Measurements from ENCODE around the gene SCAP.

The SCAP gene

DNA sequence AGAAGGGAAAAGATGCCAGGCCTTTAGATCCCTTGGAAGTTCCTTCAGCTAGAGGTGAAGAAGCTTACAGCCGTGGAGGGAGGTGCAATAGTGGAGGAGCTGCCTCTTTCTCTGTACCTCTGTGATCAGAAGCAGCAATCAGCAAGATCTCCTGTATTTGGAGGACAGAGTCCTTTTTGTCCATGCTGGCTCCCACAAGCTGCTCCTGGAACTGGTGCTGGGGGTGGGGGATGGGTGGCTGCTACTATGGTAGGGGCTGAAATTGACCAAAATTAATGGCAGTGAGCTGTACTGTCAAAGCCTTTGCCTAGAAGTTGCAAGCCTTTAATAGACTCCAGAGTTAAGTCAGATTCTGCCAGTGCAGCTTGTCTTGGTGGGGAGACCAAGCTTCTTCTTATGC lies 76.7 kb downstream of the SCAP start:
- Histone ChIP-seq H3K36me3 (ENCODE audit: insufficient read depth, low read length) (no peaks in the 10 kb centered on the region), H3K9me3 (ENCODE audit: low read depth, low read length) (no peaks in the 10 kb centered on the region)
- DNase-seq (ENCODE audit: low read depth, low spot score) = no peak

DNA sequence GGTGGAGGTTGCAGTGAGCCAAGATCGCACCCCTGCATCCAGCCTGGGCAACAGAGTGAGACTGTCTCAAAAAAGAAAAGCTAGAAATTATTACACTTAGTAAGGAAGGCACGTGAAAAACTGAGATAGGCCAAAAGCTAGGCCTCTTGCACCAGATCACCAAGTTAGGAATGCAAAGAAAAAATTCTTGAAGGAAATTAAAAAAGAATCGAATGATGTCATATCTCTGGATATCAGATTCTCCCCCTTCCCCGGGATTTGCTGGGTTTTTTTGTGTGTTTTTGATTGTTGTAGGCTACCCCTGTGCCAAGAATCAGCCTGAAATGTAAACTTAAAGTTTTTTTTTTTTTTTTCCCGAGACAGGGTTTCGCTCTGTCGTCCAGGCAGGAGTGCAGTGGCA lies 77.5 kb downstream of the SCAP start:
- DNase-seq (ENCODE audit: low read depth, low spot score) = no peak
- Histone ChIP-seq H3K36me3 (ENCODE audit: insufficient read depth, low read length) (no peaks in the 10 kb centered on the region), H3K4me3 (no peak overlapping the region), H3K9me3 (ENCODE audit: low read depth, low read length) (no peaks in the 10 kb centered on the region), H3K9ac (ENCODE audit: insufficient read length) (no peak overlapping the region), H3K27ac (no peak overlapping the region)
- TF ChIP-seq EZH2 (IDR thresholded peaks at IDR 0.05) = no peak
- TF ChIP-seq FOXP2 (optimal IDR thresholded peaks at IDR 0.05; ENCODE audit: control extremely low read depth, extremely low read length, insufficient read depth) = no peak

More for the DNA sequence above, 76.7 kb downstream of the SCAP start:
- Histone ChIP-seq H3K27ac (no peak overlapping the region), H3K4me3 (no peak overlapping the region), H3K9ac (ENCODE audit: insufficient read length) (no peak overlapping the region)
- TF ChIP-seq POLR2AphosphoS5 (IDR thresholded peaks at IDR 0.05; ENCODE audit: borderline replicate concordance, low read depth, low read length) = no peak
- no peak for TF ChIP-seq EZH2 (IDR thresholded peaks at IDR 0.05)
- TF ChIP-seq FOXP2 (optimal IDR thresholded peaks at IDR 0.05; ENCODE audit: control extremely low read depth, extremely low read length, insufficient read depth) = no peak

DNA sequence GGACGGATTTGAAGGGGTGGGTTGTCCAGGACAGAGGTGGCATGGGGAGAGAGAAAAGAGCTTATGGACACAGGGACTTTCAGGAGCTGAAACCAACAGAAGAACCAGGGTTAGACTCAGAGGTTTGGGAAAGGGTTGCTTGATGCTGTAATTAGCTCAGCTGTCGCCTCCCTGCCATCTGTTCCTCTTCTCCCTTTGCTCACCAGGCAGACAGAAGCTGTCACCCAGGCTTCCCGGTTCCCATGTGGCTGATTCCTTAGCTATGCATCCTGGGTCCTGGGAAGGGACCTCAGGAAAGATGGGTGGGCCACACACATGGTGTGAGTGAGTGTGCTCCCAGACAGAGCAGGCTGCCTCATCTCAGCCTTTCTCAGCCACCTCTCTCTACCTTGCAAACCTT lies 80.9 kb downstream of the SCAP start:
- Histone ChIP-seq H3K36me3 (ENCODE audit: insufficient read depth, low read length) (no peaks in the 10 kb centered on the region), H3K4me3 (no peak overlapping the region), H3K27ac (no peak overlapping the region), H3K9ac (ENCODE audit: insufficient read length) (no peak overlapping the region), H3K9me3 (ENCODE audit: low read depth, low read length) (no peaks in the 10 kb centered on the region)
- no peak for DNase-seq (ENCODE audit: low read depth, low spot score)
- TF ChIP-seq EZH2 (IDR thresholded peaks at IDR 0.05) (no peak), FOXP2 (optimal IDR thresholded peaks at IDR 0.05; ENCODE audit: control extremely low read depth, extremely low read length, insufficient read depth) (no peak), POLR2AphosphoS5 (IDR thresholded peaks at IDR 0.05; ENCODE audit: borderline replicate concordance, low read depth, low read length) (no peak)

DNA sequence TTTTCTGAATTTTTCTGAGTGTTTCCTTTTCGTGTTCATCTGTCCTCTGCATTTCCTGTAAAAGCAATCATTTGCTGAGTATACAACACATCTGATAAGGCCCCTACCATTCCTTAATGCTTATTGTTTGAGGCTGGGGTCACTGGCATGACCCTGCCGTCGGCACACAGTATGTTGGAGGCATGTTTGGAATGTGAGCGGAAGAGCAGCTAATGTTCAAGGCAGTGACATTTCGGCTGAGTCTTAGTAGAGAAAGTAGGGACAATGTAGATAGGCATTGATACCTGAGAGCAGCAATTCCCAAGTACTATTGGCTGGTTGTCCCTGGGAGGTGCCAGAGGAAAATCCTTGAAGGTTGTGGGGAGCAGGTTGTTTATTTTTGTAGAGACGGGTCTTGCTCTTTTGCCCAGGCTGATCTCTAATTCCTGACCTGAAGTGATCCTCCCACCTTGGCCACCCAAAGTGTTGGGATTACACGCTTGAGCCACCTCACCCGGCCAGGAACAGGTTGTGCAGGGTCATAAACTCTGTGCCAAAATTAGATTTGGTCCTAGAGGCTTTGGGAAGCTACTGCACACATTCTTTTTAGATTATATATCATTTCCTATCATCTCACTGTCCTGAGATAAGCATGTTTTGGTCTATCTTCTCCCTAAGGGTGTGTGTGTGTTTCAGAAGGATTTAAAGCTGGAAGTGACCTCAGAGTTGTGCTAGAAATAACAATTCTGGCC lies 81.4 kb downstream of the SCAP start:
- Histone ChIP-seq H3K9ac (ENCODE audit: insufficient read length) (no peak overlapping the region), H3K36me3 (ENCODE audit: insufficient read depth, low read length) (no peaks in the 10 kb centered on the region), H3K4me3 (no peak overlapping the region), H3K27ac (no peak overlapping the region), H3K9me3 (ENCODE audit: low read depth, low read length) (no peaks in the 10 kb centered on the region)
- TF ChIP-seq EZH2 (IDR thresholded peaks at IDR 0.05) = no peak
- TF ChIP-seq POLR2AphosphoS5 (IDR thresholded peaks at IDR 0.05; ENCODE audit: borderline replicate concordance, low read depth, low read length) = no peak
- no peak for TF ChIP-seq FOXP2 (optimal IDR thresholded peaks at IDR 0.05; ENCODE audit: control extremely low read depth, extremely low read length, insufficient read depth)
- no peak for DNase-seq (ENCODE audit: low read depth, low spot score)

DNA sequence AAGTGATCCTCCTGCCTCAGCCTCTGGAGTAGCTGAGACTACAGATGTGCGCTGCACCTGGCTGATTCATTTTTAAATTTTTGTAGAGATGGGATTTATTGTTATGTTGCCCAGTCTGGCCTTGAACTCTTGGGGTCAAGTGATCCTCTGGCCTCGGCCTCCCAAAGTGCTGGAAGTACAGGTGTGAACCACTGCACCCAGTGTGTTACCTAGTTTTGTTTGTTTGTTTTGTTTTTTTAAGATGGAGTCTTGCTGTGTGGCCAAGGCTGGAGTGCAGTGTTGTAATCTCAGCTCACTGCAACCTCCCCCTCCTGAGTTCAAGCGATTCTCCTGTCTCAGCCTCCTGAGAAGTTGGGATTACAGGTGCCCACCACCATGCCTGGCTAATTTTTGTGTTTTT lies 82.8 kb downstream of the SCAP start:
- no peak for TF ChIP-seq EZH2 (IDR thresholded peaks at IDR 0.05)
- H3K9me3 ChIP-seq (ENCODE audit: low read depth, low read length) = no peaks in the 10 kb centered on the region
- no peaks in the 10 kb centered on the region for H3K36me3 ChIP-seq (ENCODE audit: insufficient read depth, low read length)
- H3K27ac ChIP-seq = no peak overlapping the region
- no peak overlapping the region for H3K4me3 ChIP-seq
- H3K9ac ChIP-seq (ENCODE audit: insufficient read length) = no peak overlapping the region
- no peak for DNase-seq (ENCODE audit: low read depth, low spot score)

DNA sequence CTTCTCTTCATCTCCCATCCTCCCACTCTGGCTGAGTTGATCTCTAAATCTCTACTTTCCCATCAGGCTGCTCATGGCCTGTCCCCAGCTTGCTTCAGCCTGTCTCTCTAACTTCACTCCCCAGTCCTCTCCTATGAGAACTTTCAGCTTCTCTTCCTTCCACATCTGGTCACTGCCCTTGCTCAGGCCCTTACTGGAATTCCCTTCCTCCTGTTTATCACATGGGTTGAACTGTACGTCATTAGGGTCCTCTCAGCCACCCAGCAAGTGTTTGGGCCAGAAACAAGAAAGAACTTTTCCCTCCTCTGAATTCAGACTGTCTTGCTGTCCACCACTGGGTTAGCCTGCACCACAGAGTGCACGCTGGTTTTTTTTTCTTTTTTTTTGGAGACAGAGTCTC lies 89.9 kb downstream of the SCAP start:
- Histone ChIP-seq H3K36me3 (ENCODE audit: insufficient read depth, low read length) (no peaks in the 10 kb centered on the region), H3K9ac (ENCODE audit: insufficient read length) (no peak overlapping the region), H3K27ac (no peak overlapping the region), H3K9me3 (ENCODE audit: low read depth, low read length) (no peaks in the 10 kb centered on the region), H3K4me3 (no peak overlapping the region)
- no peak for DNase-seq (ENCODE audit: low read depth, low spot score)
- TF ChIP-seq FOXP2 (optimal IDR thresholded peaks at IDR 0.05; ENCODE audit: control extremely low read depth, extremely low read length, insufficient read depth) (no peak), POLR2AphosphoS5 (IDR thresholded peaks at IDR 0.05; ENCODE audit: borderline replicate concordance, low read depth, low read length) (no peak), EZH2 (IDR thresholded peaks at IDR 0.05) (no peak)

DNA sequence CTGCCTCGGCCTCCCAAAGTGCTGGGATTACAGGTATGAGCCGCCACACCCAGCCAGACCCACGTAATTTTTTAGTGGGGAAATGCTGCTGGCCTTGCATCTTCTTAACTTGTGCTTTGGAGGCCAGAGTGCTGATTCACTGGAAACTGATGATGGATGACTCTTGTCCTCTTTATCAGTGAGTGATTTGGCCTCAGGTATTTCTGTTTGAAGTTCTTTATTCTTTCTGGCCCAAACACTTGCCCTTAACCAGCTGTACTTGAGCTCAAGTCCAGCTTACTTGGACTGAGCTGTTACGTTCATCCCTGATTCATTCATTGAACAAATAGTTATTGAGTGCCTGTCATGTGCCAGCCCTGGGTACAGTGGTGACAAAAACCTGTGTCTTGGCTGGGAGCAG lies 90.7 kb downstream of the SCAP start:
- H3K36me3 ChIP-seq (ENCODE audit: insufficient read depth, low read length) = no peaks in the 10 kb centered on the region
- no peak overlapping the region for H3K27ac ChIP-seq
- H3K4me3 ChIP-seq = no peak overlapping the region
- no peaks in the 10 kb centered on the region for H3K9me3 ChIP-seq (ENCODE audit: low read depth, low read length)
- no peak for TF ChIP-seq POLR2AphosphoS5 (IDR thresholded peaks at IDR 0.05; ENCODE audit: borderline replicate concordance, low read depth, low read length)
- no peak for TF ChIP-seq EZH2 (IDR thresholded peaks at IDR 0.05)
- TF ChIP-seq FOXP2 (optimal IDR thresholded peaks at IDR 0.05; ENCODE audit: control extremely low read depth, extremely low read length, insufficient read depth) = no peak
- no peak overlapping the region for H3K9ac ChIP-seq (ENCODE audit: insufficient read length)
- no peak for DNase-seq (ENCODE audit: low read depth, low spot score)

DNA sequence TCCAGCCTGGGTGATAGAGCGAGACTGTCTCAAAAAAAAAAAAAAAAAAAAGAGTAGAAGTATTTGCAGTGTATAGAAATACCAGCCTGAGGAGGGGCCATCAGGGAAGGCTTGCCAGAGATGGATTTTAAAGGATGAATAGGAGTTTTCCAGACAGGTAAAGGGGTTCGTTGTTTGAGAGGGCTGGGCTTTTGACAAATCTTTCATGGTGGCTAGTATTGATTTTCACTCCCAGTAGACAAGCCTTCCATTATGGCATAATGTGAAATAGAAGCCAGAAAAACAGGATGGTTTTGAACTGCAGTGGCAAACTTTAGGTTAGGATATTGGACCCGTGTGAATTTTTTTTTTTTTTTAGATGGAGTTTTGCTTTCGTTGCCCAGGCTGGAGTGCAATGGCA lies 91.3 kb downstream of the SCAP start:
- no peak overlapping the region for H3K27ac ChIP-seq
- TF ChIP-seq POLR2AphosphoS5 (IDR thresholded peaks at IDR 0.05; ENCODE audit: borderline replicate concordance, low read depth, low read length) = no peak
- TF ChIP-seq FOXP2 (optimal IDR thresholded peaks at IDR 0.05; ENCODE audit: control extremely low read depth, extremely low read length, insufficient read depth) = no peak
- no peak for TF ChIP-seq EZH2 (IDR thresholded peaks at IDR 0.05)
- no peak overlapping the region for H3K4me3 ChIP-seq
- no peaks in the 10 kb centered on the region for H3K36me3 ChIP-seq (ENCODE audit: insufficient read depth, low read length)
- no peak overlapping the region for H3K9ac ChIP-seq (ENCODE audit: insufficient read length)
- no peak for DNase-seq (ENCODE audit: low read depth, low spot score)
- H3K9me3 ChIP-seq (ENCODE audit: low read depth, low read length) = no peaks in the 10 kb centered on the region

Measured in SK-N-MC (cell line).